Measurements from ENCODE around the gene PCDH19. TPM values are rescaled to one million over a fixed set of nuclear protein-coding genes. Genes with fewer than 3 reads are reported as not detected.

PCDH19 gene
- total RNA-seq, 4 donors from 2014 or later, result 0.63 to 1.5 (median 0.72) TPM

DNA sequence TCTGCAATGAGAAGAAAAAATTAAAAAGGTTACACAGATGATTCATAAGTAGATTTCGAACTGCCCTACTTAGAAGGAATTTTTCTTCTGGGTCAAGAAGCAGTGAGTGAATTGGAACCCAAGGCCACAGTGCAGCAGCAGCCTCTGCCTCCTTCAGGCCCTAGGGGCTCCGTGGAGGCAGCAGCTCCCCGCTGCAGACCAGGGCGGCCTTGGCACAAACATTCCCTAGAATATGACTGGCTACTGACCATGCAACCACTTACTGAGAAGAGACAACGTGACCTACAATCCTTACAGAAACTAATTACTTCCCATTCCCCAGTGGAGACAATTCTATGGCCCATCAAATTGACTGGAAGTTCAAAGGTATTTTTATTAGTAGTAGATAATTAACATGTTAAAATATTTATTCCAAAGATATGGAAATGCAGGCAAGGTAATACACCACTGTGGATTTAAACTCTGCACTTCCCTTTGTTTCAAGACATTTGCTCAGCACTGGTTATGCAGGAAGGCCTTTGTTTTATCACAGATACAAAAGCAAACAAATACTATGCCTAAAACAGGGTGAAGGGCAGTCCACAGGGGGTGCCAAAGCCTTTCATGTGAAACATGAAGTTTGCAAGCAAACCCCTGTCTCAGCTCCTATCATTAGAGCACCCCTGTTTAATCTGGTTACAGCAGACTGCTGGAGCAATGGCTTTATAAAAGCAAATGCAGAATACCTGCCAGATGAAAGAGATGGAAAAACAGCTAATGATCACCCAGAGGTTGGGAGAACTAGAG lies 59.2 kb downstream of the PCDH19 start:
- in situ Hi-C loops (cut with MboI; ENCODE audit: low sequenced_read_pairs in 4 of 4), result no loop called here
- Histone ChIP-seq H3K27me3 (no peaks in the 10 kb centered on the region), H3K36me3 (no peaks in the 10 kb centered on the region), H3K27ac (no peak overlapping the region), H3K4me1 (no peaks in the 10 kb centered on the region), H3K4me3 (no peak overlapping the region), H3K9me3 (no peaks in the 10 kb centered on the region)
- ATAC-seq, result no peak
- no peak for TF ChIP-seq POLR2A (IDR thresholded peaks at IDR 0.05)
- TF ChIP-seq, protein P1, sequence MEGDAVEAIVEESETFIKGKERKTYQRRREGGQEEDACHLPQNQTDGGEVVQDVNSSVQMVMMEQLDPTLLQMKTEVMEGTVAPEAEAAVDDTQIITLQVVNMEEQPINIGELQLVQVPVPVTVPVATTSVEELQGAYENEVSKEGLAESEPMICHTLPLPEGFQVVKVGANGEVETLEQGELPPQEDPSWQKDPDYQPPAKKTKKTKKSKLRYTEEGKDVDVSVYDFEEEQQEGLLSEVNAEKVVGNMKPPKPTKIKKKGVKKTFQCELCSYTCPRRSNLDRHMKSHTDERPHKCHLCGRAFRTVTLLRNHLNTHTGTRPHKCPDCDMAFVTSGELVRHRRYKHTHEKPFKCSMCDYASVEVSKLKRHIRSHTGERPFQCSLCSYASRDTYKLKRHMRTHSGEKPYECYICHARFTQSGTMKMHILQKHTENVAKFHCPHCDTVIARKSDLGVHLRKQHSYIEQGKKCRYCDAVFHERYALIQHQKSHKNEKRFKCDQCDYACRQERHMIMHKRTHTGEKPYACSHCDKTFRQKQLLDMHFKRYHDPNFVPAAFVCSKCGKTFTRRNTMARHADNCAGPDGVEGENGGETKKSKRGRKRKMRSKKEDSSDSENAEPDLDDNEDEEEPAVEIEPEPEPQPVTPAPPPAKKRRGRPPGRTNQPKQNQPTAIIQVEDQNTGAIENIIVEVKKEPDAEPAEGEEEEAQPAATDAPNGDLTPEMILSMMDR (IDR thresholded peaks at IDR 0.05 in 4 of 5, conservative IDR thresholded peaks at IDR 0.05 in 1 of 5), result no peak
- no peak for DNase-seq
- intact Hi-C loops (cut with DNase I; ENCODE audit: low total_unique reads), result no loop called here

DNA sequence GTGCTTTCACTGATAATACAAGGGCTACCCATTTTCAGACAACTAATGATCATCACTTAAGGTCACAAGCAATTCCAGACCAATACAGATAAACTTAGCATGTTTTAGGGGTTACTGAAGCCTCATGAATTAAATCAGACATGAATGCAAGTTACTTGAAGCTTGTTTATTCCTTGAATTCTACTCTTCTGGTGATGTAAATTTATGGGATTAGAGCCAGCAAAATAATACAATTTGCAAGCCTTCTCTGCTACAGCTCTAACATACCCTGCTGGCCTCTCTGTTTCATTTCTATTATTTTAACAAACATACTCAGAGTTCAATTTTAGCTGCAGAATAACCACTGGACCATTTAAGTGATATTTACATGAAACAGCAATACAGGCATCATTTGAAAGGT lies 60.7 kb downstream of the PCDH19 start:
- DNase-seq (no peak), ATAC-seq (no peak)
- Histone ChIP-seq H3K4me3 (no peak overlapping the region), H3K27me3 (no peaks in the 10 kb centered on the region), H3K27ac (no peak overlapping the region), H3K4me1 (no peaks in the 10 kb centered on the region), H3K9me3 (no peaks in the 10 kb centered on the region), H3K36me3 (no peaks in the 10 kb centered on the region)
- in situ Hi-C loops (cut with MboI; ENCODE audit: low sequenced_read_pairs in 4 of 4) (no loop called here), intact Hi-C loops (cut with DNase I; ENCODE audit: low total_unique reads) (no loop called here)
- no peak for TF ChIP-seq POLR2A (IDR thresholded peaks at IDR 0.05)
- TF ChIP-seq, protein P1 (IDR thresholded peaks at IDR 0.05 in 4 of 5, conservative IDR thresholded peaks at IDR 0.05 in 1 of 5), result no peak

DNA sequence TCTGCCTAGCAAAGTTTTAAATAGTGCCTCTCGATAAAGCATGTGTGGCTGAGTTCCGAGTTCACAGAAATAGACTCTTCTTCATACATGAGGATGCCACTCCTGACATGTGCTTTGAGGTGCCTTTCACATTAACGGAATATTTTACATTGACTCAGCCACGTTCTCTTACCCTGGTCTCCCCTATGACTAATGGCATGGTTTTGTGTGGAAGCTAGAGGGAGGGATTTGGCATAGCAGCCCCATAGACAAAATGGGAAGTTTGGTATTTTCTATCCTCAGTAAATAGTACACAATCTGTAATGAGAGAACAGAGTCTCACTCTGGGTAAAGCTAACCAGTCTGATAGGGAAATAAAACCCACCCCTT lies 68.9 kb downstream of the PCDH19 start:
- Histone ChIP-seq H3K9me3 (no peaks in the 10 kb centered on the region), H3K4me3 (no peak overlapping the region), H3K36me3 (no peaks in the 10 kb centered on the region), H3K27me3 (no peaks in the 10 kb centered on the region), H3K27ac (no peak overlapping the region), H3K4me1 (no peaks in the 10 kb centered on the region)
- no peak for DNase-seq
- intact Hi-C loops (cut with DNase I; ENCODE audit: low total_unique reads) (no loop called here), in situ Hi-C loops (cut with MboI; ENCODE audit: low sequenced_read_pairs in 4 of 4) (no loop called here)
- TF ChIP-seq, protein P1 (IDR thresholded peaks at IDR 0.05 in 4 of 5, conservative IDR thresholded peaks at IDR 0.05 in 1 of 5), result no peak
- TF ChIP-seq POLR2A (IDR thresholded peaks at IDR 0.05), result no peak
- ATAC-seq, result no peak

DNA sequence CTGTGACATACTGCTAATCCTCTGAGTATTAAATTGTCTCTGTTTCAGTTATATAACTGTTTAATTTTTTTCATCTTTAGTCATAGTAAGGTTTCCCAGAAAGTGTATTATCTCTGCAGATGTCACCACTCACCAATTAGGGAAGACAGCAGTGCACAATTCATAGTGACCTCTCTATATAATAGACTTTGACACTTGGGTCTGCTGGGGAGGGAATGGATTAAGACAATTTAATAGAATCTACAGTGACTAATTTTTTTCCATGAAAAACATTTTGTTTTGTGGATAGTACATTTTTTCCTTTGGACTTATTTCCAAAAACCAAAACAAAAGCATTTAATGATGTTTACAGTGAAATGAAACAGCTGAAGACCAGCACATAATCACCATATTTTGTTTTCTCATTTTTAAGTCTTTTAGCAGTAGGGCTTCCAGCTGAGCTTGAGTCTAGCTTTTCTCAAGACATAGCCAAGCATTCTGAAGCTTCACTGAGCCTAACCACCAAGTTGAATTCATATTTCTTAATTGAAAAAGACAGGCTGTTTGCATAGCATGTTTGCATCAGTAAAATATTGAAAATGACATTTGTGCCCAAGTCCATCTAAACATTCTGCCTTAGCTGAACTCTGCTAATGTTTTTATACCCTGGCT lies 69.5 kb downstream of the PCDH19 start:
- in situ Hi-C loops (cut with MboI; ENCODE audit: low sequenced_read_pairs in 4 of 4), result no loop called here
- H3K9me3 ChIP-seq, result no peaks in the 10 kb centered on the region
- DNase-seq, result no peak
- no peak for ATAC-seq
- no peaks in the 10 kb centered on the region for H3K36me3 ChIP-seq
- H3K4me1 ChIP-seq, result no peaks in the 10 kb centered on the region
- intact Hi-C loops (cut with DNase I; ENCODE audit: low total_unique reads), result no loop called here
- TF ChIP-seq, protein P1 (IDR thresholded peaks at IDR 0.05 in 4 of 5, conservative IDR thresholded peaks at IDR 0.05 in 1 of 5), result no peak
- TF ChIP-seq POLR2A (IDR thresholded peaks at IDR 0.05), result no peak
- no peak overlapping the region for H3K27ac ChIP-seq
- no peak overlapping the region for H3K4me3 ChIP-seq
- H3K27me3 ChIP-seq, result no peaks in the 10 kb centered on the region

Data from gastrocnemius medialis (tissue), 4 donors.